Measurements from ENCODE around the gene PRR29.
"Not testable (repeated sequence)": the region's sequence is repeated elsewhere in the genome, so short reads cannot be mapped to it uniquely, and the experiment has no call there.

Gene PRR29

GRCh38 chr17:63997341-63998048, 656 bp upstream of the PRR29 start:
- no peak for DNase-seq (ENCODE audit: low spot score)

- no peak for DNase-seq (ENCODE audit: low spot score)
Measured at GRCh38 chr17:63998721-63999679, 849 bp downstream of the PRR29 start.

- no peak for DNase-seq (ENCODE audit: low spot score)
Measured at GRCh38 chr17:63999680-64000531, 1.8 kb downstream of the PRR29 start.

GRCh38 chr17:64001091-64001579, 3.0 kb downstream of the PRR29 start:
- DNase-seq (ENCODE audit: low spot score): no peak

- no peak for DNase-seq (ENCODE audit: low spot score)
Measured at GRCh38 chr17:64001763-64002529, 3.8 kb downstream of the PRR29 start.

GRCh38 chr17:64002658-64003525, 4.7 kb downstream of the PRR29 start:
- no peak for DNase-seq (ENCODE audit: low spot score)

- no peak for DNase-seq (ENCODE audit: low spot score)
Measured at GRCh38 chr17:64003526-64004121, 5.5 kb downstream of the PRR29 start.

- DNase-seq (ENCODE audit: low spot score): no peak
Measured at GRCh38 chr17:64004218-64004770, 6.1 kb downstream of the PRR29 start.

GRCh38 chr17:64004903-64005733, 7.0 kb downstream of the PRR29 start:
- DNase-seq (ENCODE audit: low spot score): no peak

- DNase-seq (ENCODE audit: low spot score): peak; percentile 57
Measured at GRCh38 chr17:64005734-64006167, 7.6 kb downstream of the PRR29 start.

GRCh38 chr17:64006361-64007088, 8.4 kb downstream of the PRR29 start:
- DNase-seq (ENCODE audit: low spot score): no peak

GRCh38 chr17:64007089-64007837, 9.1 kb downstream of the PRR29 start:
- DNase-seq (ENCODE audit: low spot score): not testable (repeated sequence)

- no peak for DNase-seq (ENCODE audit: low spot score)
Measured at GRCh38 chr17:64007838-64008282, 9.7 kb downstream of the PRR29 start.

GRCh38 chr17:64008346-64008745, 10.2 kb downstream of the PRR29 start:
- no peak for DNase-seq (ENCODE audit: low spot score)

GRCh38 chr17:64008830-64009229, 10.7 kb downstream of the PRR29 start:
- no peak for DNase-seq (ENCODE audit: low spot score)

- DNase-seq (ENCODE audit: low spot score): no peak
Measured at GRCh38 chr17:64009571-64010402, 11.6 kb downstream of the PRR29 start.
